ENCODE data around the gene TEDC2.
"Not testable (repeated sequence)": the region's sequence is repeated elsewhere in the genome, so short reads cannot be mapped to it uniquely, and the experiment has no call there.

TEDC2 gene

DNA sequence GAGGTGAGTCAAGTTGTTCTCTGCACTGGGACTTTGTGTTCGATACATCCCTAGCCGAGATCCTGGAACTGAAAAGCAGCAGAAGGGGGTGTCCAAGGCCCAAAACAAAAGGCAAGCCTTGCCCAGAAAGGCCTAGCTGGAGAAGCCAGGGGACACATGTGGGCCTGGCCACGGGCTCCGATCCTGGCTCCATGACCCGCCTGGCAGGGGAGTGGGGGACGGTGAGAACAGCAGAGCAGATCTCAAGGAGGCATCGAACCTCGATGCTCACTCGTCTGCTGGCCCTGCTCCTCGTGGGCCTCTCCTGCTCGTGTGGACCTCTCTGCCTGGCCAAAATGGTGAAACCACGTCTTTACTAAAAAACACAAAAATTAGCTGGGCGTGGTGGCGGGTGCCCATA lies 21.8 kb upstream of the TEDC2 start:
- DNase-seq (ENCODE audit: low spot score) = no peak

DNA sequence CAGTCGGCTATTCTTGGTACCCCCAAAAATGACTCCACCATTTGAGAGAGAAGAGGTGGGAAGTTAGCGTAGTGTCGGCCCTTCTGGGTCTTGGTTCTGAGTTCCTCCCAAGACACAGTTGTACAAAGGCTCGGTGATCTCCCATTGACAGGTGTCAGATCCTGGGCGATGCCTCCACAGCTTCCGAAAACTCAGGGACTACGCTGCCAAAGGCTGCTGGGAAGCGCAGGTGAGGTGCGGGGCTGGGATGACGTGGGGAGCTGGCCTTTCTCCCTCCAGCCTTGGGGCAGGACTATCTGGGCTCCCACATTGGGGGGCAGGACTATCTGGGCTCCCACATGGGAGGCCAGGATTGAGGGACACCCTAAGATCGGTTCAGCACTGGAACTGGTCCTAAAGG lies 20.3 kb upstream of the TEDC2 start:
- DNase-seq (ENCODE audit: low spot score) = no peak

DNA sequence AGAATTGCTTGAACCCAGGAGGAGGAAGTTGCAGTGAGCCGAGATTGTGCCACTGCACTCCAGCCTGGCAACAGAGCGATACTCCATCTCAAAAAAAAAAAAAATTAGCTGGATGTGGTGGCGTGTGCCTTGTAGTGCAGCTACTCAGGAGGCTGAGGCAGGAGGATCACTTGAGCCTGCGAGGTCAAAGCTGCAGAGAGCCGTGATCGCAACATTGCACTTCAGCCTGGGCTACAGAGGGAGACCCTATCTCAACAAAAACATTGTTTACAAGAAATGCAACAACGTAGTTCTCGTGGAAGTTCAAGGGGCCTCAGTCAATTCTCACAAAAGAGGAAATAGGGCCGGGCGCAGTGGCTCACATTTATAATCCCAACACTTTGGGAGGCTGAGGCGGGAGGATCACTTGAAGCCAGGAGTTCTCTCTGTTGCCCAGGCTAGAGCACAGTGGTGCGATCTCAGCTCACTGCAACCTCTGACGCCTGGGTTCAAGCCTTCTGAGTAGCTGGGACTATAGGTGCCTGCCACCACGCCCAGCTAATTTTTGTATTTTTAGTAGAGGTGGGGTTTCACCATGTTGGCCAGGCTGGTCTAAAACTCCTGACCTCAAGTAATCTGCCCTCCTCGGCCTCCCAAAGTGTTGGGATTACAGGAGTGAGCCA lies 18.6 kb upstream of the TEDC2 start:
- not testable (repeated sequence) for DNase-seq (ENCODE audit: low spot score)

DNA sequence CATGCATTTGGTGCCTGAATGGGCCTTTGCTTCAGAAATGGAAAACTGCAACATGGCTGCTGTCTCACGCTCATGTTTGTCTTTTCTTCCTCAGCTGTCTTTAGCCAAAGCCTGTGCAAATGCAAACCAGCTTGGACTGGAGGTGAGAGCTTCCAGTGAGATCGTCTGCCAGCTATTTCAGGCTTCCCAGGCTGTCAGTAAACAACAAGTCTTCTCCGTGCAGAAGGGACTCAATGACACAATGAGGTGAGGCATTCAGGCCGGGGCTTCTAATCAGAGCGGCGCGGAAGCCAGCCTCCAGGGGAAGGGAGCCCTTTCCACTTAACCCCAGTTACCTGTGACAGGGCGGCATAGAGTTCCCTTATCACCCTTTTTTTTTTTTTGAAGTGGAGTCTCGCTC lies 16.4 kb upstream of the TEDC2 start:
- no peak for DNase-seq (ENCODE audit: low spot score)

DNA sequence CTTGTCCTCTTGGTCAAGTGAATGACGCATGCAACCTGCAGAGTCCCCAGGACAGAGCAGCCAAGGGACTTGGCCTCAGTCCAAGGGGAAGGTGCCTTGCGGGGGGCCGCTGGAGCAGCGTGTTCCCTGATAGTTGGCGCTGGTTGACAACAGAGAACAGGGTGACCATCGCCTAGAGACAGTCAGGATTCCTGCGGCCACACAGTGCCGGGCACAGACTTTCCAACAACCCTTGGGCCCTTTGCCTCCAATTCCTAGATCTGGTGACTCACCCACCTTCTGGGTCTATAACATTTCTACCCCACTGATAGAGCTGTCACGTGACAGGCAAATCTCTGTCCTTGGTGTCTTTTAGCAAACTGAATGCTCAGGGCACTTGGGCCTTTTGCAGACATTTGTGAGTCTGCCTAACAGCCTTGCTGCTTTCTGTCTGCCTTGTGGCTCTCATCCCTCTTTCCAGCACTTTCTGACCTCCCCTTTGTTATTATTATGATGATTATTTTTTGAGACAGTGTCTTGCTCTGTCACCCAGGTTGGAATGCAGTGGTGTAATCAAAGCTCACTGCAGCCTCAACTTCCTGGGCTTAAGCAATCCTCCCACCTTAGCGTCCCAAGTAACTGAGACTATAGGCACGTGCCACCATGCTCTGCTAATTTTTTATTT lies 11.9 kb upstream of the TEDC2 start:
- DNase-seq (ENCODE audit: low spot score) = no peak

DNA sequence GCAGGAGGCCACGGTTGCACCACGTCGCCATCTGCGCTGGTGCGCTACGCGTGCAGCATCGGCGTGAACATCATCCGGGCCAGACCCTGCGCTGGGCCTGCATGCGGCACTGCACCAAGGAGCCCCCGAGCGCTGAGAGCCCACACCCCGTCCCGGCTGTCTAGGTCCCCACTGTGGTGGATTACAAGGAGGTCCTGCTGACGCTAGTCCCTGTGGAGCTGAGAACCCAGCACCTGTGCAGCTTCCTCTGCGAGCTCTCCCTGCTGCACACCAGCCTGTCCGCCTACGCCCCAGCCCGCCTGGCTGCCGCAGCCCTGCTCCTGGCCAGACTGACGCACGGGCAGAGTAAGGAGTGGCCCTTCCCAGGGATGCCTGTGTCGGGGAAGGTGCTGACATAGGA lies 10.8 kb upstream of the TEDC2 start:
- DNase-seq (ENCODE audit: low spot score) = no peak

DNA sequence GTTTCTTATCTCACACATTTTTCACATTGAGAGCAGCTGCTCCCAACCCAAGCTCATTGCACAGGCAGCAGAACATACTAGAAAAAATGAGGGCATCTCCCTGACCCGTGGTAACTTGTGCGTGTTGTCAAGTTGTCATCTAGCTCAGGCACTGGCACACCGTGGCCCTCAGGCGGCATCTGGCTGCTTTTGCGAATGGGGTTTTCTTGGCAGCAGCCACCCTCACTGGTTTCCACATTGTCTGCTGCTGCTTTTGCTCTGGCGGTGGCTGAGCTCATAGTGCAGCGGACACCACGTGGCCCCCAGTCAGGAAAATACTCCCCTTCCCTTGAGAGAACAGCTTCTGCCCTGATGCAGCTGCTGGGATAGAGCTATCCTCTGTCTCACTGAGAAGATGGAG lies 9.4 kb upstream of the TEDC2 start:
- DNase-seq (ENCODE audit: low spot score) = no peak

DNA sequence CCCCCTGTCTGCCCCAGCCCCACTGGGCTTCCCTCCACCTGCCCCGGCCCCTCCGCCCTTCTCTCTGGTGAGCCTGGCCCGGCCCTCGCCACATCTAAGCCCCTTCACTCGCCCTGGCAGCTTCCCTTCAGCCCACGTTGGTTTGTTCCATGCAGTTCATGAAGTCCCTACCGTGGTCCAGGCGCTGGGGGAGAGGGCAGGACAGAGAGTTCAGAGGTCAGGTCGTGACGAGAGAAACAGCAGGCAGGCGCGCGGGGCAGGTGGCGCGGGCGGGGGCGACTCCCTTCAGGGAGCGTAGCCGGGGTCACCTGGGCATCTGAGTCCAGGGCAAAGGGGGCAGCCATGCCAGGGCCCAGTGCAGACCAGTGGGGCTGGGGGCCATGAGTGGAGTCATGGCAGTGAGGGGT lies 8.9 kb upstream of the TEDC2 start:
- DNase-seq (ENCODE audit: low spot score) = no peak

DNA sequence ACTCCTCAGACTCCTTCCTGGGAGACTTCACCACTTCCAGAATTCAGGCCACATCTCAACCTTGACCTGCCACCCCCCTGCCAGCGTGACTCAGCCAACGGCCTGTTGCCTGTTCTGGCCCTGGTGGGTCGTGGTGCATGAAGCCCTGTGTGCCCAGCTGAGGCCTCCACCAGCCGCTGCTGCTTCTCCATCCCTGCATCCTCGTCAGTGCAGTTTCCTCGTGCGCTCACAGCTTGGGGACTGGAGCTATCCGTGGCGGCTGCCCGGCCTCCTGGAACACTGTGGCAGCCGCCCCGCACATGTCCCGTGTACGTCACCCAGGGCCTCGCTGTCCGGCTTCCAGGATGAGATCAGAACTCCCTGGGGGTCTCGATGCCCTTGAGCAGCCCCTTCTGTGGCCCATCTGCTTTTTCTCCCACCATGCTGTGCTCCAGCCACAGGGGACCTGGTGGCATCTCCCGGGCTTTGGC lies 8.0 kb upstream of the TEDC2 start:
- no peak for DNase-seq (ENCODE audit: low spot score)

DNA sequence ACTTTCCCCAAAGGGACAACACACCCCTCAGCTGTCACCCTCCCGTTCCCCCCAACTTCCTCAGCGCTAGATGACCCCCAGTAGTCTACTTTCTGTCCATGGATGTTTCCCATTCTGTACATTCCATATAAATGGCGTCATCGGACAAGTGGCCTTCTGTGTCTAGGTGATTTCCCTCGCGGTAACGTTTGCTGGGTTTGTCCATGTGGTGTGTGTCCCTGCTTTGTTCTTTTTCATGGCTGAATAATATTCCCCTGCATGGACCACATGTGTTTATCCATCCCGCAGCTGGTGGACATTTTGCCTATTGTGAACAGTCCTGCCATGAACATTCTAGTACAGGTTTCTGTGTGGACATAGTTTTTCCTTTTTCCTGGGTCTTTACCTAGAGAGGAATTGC lies 7.3 kb upstream of the TEDC2 start:
- no peak for DNase-seq (ENCODE audit: low spot score)

DNA sequence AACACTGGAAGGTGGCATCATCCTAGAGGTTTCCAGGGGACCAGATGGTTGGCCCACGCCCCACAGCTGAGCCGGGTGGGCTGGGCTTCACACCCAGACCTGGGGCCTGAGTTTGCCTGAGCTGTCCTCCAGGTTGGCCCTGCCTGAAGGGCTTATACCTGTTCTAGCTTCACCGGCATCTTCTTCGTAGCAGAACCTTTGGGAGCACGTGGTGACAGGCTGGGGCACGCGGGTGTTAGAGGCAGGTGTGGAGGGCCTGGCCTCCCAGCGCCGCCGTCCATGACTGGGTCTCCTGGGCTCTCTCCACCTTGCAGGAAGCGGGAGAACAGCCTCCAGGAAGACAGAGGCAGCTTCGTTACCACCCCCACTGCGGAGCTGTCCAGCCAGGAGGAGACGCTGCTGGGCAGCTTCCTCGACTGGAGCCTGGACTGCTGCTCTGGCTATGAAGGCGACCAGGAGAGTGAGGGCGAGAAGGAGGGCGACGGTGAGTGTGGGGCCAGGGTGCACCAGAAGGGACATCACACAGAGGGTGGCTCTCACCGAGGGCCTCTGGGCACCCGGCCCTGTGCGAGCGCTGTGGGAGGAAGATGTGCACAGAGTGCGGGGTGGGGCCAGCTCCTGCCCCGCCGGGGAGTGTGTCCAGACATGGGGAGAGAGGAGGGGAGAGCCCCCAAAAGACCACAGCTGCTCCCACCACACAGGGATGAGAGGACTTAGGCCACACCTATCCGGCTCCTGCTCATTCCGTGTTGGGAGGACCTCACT lies 4.6 kb upstream of the TEDC2 start:
- DNase-seq (ENCODE audit: low spot score) = no peak

DNA sequence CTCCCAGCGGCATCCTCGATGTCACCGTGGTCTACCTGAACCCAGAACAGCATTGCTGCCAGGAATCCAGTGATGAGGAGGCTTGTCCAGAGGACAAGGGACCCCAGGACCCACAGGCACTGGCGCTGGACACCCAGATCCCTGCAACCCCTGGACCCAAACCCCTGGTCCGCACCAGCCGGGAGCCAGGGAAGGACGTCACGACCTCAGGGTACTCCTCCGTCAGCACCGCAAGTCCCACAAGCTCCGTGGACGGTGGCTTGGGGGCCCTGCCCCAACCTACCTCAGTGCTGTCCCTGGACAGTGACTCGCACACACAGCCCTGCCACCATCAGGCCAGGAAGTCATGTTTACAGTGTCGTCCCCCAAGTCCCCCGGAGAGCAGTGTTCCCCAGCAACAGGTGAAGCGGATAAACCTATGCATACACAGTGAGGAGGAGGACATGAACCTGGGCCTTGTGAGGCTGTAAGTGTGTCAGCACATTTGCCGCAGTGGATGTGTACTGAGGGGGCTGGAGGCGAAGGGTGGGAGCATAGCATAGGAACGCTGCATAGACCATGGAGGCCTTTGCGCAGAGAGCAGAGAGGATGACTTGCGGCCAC lies 3.3 kb upstream of the TEDC2 start:
- no peak for DNase-seq (ENCODE audit: low spot score)

DNA sequence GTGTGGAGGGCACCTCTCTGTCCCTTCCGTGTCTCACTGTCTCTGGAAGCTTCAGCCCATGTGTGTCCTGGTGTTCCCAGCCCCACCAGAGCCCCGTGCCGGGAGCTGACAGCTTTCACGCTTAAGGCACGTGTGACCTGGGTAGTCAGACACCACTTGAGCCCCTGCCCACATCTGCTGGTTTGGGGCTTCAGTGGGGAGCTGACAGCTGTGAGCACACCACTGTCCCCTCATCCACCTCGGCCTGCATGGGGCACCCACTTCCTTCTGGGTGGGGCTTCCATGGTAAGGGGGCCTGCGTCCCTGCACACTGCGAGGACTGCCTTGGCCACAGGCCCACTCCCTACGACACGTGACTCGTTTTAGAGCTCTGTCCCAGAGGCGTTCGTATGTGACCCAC lies 2.6 kb upstream of the TEDC2 start:
- DNase-seq (ENCODE audit: low spot score) = no peak

DNA sequence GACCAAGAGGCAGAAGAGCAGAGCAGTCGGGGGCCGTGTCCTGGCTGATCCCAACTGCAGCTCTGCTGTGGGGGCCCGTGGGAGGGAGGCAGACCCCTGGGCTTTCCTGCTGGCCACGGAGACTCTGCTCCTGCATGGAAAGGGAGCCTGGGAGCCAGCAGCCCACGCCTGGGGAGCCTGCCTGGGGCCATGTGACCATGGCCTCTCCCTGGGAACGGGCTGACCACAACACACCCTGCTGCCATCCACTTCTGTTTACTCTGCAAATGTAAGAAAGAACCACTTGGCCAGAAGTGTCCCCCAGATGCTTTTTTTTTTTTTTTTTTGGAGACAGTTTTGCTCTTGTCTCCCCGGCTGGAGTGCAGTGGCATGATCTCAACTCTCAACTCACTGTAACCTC lies 2.0 kb upstream of the TEDC2 start:
- DNase-seq (ENCODE audit: low spot score) = no peak

DNA sequence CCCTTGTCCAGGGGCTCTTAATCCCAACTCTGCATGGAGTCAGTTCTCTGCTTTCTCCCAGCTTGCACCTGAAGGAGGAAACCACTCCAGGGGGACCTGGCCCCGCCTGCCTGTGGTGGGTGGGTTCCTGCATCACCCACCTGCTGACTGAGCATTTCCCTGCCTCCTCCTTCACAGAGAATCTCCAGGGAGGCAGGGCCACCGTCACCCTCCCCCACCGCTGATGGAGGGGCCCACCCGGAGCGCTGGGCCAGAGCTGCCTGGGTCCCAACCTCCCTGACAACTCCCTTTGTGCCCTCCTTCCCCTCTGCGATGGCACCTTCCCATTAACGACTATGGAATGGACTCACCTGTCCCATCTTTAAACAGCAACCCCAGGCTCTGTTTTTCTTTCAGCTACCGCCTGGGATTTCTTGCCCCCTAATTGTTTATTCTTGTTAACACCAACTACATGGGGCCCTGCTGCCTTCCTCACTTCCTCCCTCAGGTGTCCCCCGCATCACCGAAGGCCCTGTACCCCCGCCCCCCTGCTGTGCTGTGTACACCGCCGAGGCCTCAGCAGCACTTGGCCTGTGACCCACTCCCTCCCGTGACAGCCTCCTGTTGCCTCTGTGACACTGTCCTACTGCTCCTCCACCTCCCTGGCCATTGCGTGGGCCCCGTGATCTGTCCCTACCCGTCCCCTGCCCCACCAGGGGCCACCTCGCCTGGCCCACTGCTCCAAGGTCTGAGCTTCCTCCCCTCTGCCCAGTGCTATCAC lies 842 bp upstream of the TEDC2 start:
- no peak for DNase-seq (ENCODE audit: low spot score)

DNA sequence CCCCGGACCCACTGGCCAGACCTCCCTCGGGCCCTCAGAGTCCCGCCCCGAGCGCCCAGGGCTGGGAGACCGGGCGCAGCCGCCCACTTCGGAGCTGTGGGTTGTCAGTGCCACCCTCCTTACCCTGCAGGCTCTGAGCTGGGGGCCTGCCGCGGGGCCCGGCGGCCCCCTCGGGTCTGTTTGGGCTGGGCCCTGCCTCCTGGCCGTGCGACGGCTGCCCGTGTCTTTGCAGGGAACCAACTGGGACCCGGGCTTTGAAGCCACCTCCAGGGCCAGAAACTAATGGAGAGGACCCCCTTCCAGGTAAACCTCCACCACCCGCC lies 443 bp downstream of the TEDC2 start:
- DNase-seq (ENCODE audit: low spot score) = no peak

DNA sequence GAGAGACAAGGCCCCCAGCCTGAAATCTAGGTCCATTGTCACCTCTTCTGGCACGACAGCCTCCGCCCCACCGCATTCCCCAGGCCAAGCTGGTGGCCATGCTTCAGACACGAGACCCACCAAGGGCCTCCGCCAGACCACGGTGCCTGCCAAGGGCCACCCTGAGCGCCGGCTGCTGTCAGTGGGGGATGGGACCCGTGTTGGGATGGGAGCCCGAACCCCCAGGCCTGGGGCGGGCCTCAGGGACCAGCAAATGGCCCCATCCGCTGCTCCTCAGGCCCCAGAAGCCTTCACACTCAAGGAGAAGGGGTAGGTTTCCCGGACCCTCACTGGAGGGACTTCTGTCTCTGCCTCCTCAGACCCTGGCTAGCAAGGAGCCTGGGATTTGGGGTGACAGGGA lies 1.0 kb downstream of the TEDC2 start:
- no peak for DNase-seq (ENCODE audit: low spot score)

DNA sequence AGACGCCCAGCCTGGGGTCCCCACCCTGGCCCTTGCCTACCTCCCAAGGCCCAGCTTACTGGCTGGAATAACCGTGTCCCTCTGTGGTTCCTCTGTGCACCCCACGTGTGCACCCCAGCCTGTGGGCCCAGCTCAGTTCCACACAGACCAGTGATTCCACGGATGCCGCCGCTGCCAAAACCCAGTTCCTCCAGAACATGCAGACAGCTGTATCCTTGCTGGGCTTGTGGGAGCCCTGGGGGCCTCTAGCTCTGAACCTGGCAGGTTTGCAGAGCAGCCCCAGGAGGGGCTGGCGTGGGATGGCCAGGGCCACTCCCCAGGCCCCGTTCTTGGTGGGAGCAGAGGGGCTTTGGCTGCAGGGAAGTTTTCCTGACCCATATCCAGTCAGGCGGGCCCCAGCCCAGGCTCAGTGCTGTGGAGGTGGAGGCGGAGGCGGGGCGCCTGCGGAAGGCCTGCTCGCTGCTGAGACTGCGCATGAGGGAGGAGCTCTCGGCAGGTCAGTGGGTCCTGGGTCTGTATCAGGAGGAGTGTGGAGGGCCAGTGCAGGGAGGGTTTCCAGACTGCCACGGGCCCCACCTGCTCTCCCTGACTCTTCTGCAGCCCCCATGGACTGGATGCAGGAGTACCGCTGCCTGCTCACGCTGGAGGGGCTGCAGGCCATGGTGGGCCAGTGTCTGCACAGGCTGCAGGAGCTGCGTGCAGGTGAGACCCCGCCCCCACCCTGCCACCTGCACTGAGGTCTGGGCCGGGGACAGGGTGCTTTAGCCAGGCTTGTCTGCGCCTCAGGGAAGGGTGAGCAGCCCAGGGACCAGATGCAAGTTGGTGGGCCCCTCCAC lies 2.3 kb downstream of the TEDC2 start:
- DNase-seq (ENCODE audit: low spot score) = no peak

DNA sequence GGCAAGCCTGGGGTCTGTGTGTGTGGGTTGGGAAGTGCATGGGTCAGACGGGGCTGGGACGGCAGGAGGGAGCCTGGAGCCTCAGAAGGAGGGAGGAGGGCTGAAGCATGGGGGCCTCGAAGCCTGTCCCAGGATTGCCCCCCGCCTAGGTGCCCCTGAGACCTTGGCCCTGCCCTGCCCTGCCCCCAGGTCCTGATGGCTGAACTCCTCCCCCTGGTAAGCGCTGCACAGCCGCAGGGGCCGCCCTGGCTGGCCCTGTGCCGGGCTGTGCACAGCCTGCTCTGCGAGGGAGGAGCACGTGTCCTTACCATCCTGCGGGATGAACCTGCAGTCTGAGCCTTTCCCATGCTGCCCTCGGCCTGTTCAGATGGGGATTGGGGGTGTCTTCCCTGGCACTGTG lies 4.4 kb downstream of the TEDC2 start:
- no peak for DNase-seq (ENCODE audit: low spot score)

DNA sequence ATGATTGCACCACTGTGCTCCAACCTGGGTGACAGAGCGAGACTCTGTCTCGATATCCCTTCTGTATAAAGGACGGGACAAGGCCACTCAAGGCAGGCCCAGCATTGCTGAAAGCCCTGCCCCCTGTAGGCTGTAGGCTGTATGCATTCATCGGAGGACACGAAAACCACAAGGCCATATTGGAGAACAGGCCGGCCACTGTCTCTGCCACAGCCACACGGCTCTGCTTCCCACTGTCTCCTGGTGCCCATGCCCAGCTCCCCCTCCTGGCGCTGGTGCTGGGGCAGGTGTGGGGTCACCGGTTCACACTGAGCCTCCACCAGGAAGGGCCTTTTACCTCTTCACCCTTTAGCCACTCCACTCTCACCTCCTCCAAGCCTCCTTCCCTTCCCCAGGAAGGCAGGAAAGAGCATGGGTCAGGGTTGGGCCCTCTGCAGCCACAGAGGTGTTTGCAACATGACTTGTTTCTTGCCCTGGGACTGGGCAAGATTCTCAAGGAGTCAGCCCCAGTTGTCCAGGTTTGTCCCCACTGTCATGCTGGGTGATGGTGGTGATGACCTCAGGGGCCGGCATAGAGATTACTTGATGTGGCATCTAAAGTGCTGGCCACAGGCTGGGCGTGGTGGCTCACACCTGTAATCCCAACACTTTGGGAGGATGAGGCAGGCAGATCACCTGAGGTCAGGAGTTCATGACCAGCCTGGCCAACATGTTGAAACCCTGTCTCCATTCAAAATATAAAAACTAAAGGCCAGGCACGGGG lies 5.9 kb downstream of the TEDC2 start:
- no peak for DNase-seq (ENCODE audit: low spot score)
